GM18520 (cell line): Measurements from ENCODE around the gene TBC1D7.

Experiments
- ATAC-seq: cut with Tn5 transposase; IDR thresholded peaks from one replicate; pipeline ENCODE4 v1.9.1; 2021; ENCODE audit not compliant: unreplicated experiment

The TBC1D7 gene

DNA sequence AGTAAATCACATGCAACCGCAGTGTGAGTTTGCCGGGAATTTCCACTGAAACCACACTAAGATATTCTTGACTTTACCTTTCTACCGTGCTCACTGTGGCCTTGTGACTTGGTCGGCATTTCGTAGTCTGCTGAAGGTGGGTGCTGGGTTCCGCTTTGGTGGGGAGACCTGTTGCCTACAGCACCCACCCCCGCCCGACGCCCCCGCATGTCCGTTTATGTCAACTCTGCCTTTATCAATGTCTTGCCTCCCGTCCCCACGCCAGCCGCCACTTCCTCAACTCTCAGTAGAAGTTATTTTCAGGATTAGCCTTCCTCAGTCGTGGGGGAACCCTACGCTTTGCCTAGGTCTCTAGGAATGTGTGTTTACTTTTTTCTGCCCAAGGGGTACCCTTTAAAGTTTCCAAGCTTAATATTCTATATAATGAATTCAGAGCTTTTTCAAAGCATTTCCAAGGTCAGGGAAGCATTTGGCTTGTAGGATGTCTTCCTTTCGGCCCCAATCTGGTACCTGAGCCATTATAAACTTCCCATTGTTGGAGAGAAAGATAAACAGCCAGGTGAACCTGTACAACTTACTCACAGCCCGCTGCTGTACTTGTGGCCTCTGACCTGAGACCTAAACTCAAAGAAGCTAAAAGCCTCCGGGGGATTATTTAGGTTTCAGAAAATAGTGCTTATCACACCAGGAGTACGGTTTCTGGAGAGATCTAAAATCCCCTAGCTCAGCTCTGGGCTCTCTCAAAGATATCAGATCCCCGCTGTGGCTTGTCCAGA is 54.2 kb downstream of the TBC1D7 start:
- peak; percentile 65 for ATAC-seq

DNA sequence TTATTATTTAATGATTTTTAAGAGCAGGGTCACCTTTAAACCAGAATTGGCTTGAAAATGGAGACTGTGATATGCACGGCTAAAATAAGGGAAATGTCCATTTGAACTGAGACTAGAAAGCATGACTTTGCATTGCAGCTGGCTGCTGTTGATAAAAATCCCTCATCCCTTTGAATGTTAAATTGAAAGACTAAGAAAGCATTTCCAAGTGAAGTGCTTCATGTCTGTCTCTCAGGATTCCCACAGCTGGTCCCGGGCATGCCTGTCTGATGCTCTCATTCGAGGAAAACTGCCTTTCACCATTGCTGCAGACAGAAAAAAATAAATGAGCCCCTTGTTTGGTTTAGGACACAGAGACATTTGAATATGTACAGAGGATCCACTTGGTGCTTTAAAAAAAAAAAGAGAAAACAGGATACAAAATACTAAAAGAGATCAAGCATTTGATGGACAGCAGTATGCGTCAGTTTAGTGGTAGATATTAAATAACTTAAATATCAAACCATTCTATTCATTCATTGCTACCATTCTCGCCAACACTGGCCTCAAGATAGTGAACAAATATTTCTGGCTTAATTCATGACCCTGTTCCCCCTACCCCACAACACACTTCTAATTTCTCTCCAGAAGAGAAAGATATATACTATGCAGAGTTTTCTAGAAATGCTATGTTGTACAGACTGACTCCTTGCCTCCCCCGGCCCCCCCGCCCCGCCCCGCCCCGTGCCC is 55.0 kb downstream of the TBC1D7 start:
- no peak for ATAC-seq

DNA sequence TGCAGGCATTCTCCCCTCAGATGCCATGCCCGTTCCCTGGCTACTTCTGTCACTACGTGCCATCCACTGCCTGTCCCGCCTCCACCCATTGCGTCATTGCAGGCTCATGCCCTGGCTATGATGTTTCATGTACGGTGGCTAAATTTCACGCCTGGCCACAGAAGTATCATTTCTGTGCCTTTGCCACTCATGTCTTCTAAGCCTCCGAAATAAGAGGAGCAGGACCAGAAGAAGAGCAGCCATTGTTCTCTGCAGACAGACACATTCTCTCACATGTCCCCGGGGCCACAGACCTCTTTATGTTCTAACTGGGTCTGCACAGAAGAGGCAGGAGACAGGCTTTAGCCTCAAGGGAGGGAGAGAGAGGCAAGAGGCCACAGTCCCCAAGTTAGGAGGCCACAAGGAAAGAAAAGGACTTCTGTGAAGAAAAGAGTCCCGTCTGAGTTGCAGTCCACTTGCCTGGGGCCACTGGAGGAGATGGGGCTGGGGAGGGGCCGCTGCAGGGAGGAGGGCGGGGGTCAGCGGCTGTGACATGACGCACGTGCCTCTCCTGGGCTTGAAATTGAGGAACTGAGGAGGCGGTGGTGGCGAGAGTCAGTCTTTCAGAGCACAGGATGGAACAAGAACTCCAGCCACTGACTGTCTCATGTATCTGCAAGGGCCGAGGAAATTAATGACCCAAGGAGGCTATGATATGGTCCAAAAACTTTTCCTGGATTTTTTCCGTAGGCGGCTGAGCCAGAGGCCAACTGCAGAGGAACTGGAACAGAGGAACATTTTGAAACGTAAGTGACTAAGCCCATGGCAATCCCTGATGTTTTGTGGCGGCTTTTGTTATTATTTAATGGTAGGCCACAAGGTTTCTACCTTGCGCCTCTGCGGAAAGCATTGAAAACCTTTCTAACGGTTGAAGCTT is 55.9 kb downstream of the TBC1D7 start:
- no peak for ATAC-seq

DNA sequence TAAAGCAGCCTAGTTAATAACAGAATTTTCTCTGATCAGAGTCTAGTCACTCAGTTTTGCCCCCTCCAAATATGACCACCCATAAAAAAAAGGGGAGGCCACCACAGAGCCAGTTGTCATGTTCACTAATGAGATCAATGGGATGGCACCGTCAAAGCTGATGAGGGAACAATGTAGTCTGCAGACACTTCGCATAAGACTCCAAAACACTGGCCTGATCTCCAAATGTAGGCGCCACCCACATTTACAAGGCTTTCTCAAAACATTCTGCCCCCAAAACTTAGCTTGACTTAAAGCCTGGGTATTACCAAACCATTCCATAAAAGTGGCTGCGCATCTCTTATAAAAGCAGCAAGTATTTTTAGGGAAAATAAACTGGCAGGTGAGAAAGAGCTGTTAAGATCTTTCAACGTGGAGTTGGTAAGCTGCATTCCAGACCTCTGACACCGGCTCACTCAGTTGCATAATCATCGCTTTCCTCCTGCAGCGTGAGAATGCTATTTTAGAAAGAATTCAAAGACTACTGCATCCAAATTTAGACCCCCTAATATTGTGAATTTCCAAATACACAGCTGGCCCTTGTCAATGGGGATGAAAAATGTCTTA is 59.3 kb downstream of the TBC1D7 start:
- no peak for ATAC-seq

DNA sequence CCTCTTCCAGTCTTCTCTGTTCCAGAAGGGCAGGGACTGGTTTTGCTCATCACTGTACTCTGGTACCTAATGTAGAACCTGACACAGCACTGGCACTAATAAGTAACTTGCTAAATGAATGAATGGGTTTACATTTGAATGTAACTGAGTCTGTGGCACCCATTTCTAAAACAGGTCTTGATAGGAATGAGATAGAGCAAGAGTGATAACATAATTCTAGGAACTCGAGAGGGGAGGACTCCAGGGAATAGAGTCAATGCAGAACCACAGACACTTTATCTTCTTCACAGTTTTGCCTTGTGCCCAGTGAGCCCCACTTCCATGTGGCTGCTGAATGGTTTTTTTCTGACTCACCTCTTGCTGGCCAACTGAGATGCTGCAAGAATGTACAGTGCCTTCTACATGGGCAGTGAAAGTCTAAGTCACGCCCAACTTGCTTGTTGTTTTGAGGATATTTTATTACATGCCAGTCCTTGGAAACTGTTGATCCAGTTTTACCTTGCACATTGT is 61.1 kb downstream of the TBC1D7 start:
- ATAC-seq, result no peak

DNA sequence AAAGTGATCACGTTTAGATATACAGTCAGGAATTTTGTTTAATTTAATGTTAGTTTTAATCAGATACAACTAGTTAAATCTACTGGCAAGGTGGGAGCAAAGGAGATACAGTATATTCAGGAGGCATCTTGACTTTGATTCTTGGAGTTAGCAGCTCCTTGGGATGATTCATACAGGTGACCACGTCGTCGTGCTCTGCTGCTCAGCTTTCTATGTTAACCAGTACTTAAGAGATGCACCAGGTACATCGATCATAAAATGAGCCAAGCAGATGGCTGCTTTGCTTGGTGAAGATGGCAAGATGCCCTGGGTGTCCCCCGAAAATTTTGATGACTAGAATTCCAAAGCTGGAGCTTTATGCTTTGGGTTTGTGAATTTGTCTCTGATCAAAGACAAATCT is 64.7 kb downstream of the TBC1D7 start:
- no peak for ATAC-seq

DNA sequence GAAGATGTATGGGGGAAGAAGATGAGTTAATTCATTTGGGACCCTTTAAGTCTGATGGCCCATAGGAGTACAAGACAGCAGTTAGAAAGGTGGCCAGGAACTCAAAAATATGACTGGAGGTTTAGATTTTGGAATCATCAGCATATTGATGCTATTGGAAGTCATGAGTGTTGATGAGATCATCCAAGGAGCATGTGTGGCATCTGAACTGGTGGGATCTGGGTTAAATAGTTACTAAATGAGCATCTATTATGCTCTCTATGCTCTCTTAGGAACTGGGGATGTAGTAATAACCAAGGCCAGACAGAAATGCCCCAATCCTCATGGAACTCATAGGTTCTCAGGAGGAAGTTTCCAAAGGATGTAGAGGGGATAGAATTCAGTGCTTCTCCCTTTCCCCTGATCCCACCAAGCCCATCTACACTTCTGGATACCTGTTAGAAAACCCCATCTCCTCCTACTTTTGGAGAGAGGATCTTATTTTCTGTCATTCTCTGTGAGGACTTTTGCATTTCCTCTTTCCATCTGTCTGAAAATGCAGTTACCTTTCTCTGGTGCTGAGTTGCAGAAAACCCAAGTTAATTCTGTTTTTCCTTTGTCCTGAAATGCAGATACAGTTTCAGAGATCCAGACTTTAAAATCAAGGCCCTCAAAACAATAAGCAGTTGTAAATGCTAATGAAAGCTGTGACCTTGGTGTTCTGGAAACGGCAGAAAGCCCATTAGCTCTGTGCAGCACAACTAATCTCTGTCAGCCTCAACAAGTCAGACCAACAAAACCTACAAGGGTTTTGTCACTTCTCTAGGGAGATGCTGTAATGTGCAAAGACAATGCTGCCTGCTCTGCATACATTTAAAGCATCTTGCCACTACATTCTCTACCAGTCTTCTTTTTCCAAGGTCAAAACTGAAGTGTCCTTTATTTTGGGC is 65.8 kb downstream of the TBC1D7 start:
- no peak for ATAC-seq

DNA sequence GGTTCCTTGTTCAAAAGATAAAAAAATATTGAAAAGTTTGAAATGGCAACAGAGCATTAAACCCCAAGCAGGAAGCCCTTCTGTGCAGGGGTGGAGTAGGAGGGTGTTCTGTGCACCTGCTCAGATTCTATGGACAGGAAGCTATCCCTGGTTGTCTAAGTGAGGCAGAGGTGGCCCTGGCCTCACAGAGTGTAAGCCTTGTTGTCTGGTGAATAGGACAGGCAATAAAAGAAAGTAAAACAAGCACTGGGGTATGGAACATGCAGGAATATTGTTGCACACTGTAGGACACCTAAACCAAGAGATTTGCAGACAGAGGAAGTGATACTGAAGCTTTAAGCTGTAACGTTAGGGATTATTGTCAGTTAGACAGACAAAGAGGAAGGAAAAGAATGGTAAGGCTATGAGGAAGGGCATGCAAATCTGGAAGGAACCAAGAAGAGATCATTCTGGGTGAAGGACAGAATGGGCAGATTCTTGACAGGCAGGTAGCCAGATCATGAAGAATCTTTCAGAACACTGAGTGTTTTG is 66.8 kb downstream of the TBC1D7 start:
- peak; percentile 38 for ATAC-seq

DNA sequence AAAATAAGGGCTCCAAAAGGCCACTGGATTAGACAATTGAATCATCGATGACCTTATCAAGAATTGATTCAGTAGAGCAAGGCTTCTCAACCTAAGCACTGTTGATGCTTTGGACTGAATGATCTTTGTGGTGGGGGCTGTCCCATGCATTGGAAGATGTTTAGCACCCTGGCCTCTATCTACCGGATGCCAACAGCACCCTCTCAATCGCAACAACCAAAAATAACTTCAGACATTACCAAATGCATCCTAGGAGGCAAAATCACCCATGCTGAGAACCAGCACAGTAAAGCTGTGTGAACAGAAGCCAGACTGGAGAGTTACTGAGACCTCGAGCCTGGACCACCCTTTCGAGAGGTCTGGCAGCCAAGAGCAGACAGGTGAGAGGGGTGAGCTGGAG is 67.5 kb downstream of the TBC1D7 start:
- ATAC-seq, result no peak

DNA sequence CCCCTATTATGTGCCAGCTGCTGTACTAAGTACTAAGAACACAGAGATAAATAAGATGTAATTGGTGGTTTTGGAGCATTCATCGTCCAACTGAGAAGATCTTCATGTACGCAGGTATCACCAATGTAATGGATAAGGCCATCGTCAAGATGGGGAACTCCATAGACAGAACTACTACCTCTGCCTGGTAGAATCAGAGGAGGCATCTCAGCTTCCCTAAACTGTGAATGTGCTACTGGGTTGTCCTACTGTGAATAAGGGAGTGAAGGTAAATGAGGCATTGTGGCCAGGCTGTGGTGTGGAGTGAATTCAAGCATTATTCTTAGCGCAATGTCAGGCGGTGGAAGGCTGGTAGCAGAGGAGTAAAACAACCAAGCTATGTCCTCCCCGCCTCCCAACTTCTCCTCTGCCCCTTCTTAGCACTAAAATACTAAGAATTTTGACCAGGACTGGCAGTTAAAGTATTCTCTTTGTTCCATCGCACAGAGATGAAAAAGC is 68.2 kb downstream of the TBC1D7 start:
- ATAC-seq, result no peak

DNA sequence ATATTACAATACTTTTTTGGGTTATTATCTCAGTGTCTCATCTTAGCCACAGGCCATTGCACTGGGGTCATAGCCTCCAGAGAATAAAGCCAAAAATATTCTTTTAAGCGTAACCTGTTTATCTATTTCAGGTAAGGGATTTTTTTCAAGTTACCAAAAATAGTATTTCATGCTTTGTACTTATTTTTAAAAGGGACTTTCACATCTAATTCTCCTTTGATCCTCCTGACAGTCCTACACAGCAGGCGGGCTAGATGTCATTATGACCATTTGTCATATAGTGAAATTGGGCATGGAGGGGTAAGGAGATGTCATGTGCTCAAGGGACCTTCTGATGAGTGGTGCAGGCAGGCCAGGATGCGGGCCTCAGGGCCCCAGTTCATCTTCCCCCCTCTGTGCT is 68.9 kb downstream of the TBC1D7 start:
- no peak for ATAC-seq

DNA sequence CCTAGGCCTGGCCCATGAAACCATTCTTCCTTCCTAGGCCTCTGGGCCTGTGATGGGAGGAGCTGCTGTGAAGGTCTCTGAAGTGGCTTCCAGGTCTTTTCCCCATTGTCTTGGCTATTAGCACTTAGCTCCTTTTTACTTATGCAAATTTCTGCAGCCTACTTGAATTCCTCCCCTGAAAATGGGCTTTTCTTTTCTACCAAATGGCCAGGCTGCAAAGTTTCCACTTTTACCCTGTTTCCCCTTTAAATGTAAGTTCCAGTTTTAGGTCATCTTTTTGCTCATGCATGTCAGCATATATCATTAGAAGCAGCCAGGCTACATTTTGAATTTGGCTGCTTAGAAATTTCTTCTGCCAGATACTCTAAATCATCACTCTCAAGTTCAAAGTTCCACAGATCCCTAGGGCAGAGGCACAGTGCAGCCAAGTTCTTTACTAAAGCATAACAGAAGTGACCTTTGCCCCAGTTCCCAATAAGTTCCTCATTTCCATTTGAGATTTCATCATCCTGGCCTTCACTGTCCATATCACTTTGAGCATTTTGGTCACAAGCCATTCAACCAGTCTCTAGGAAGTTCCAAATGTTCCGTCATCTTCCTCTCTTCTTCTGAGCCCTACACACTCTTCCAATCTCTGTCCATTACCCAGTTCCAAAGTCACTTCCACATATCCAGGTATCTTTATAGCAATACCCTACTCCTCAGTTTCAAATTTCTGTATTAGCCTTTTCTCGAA is 71.9 kb downstream of the TBC1D7 start:
- no peak for ATAC-seq
